Heart right ventricle (tissue), 16 donors: Measurements from ENCODE around the gene N4BP2L2. TPM values are rescaled to one million over a fixed set of nuclear protein-coding genes. Genes with fewer than 3 reads are reported as not detected.

Experiments
- ATAC-seq, 8 donors: fragments of 200-7000 bp; cut with Tn5 transposase; one replicate each; pipeline ENCODE4 v1.9.1; 2020; ENCODE audit warnings: mild to moderate bottlenecking in 8 of 8, moderate library complexity in 8 of 8, moderate number of reproducible peaks in 1 of 8
- DNase-seq, 2 donors: peaks; one replicate each; pipeline ENCODE4 v3.0.0-alpha.2; 2020
- H3K27ac ChIP-seq, 10 donors: fragments of 200-600 bp; sonication (generic) in 2 of 10; one replicate each; pipeline versions ENCODE4 v1.5.0 to v1.8.0; 2020 to 2022; ENCODE audit warnings: mild to moderate bottlenecking in 3 of 10
- H3K27me3 ChIP-seq, 7 donors: fragments of 200-600 bp; one replicate each; pipeline ENCODE4 v1.8.0; 2021 to 2022; ENCODE audit warnings: mild to moderate bottlenecking in 2 of 7
- H3K36me3 ChIP-seq, 9 donors: fragments of 200-600 bp; sonication (generic) in 1 of 9; one replicate each; pipeline versions ENCODE4 v1.5.0 to v1.8.0; 2020 to 2022; ENCODE audit warnings: mild to moderate bottlenecking in 2 of 9
- H3K4me1 ChIP-seq, 9 donors: fragments of 200-600 bp; sonication (generic) in 1 of 9; one replicate each; pipeline versions ENCODE4 v1.5.0 to v1.8.0; 2020 to 2022; ENCODE audit warnings: mild to moderate bottlenecking in 4 of 9
- H3K4me3 ChIP-seq, 10 donors: fragments of 200-600 bp; sonication (generic) in 2 of 10; one replicate each; pipeline versions ENCODE4 v1.5.0 to v1.8.0; 2020 to 2022; ENCODE audit warnings: mild to moderate bottlenecking in 7 of 10, moderate library complexity in 2 of 10
- H3K9me3 ChIP-seq, 11 donors: fragments of 200-600 bp in 10 of 11; sonication (generic) in 2 of 11; one replicate each; pipeline versions ENCODE4 v1.5.0 to v1.8.0; 2013 to 2022; ENCODE audit warnings: mild to moderate bottlenecking in 2 of 11, control low read depth in 1 of 11, moderate library complexity in 1 of 11
- CTCF ChIP-seq, 9 donors: fragments of 200-600 bp; sonication (generic) in 2 of 9; IDR thresholded peaks; one replicate each; pipeline versions ENCODE4 v1.5.0 to v1.8.0; 2021 to 2022; ENCODE audit warnings: antibody characterized with exemption in 9 of 9, mild to moderate bottlenecking in 5 of 9, moderate library complexity in 1 of 9
- WGBS, 2 donors: extraction: QIAGEN DNeasy Blood & Tissue Kit; methylation state at CpG; one replicate each; pipeline ENCODE4 v1.1.7; 2013; ENCODE audit warnings: inconsistent platforms in 1 of 2; 5-methylcytosine and 5-hydroxymethylcytosine counted together
- intact Hi-C, 10 donors: fragments of 100-400 bp; cut with DNase I; formaldehyde crosslinking; loops; one replicate each; pipeline versions ENCODE4 v1.11.1 to v1.14.2; 2022
- polyA plus RNA-seq, 2 donors: library from polyadenylated mRNA; stranded (reverse); fragments of 200-250 nt; gene quantifications; one replicate each; pipeline ENCODE4 v1.2.3, GENCODE V29; 2013
- total RNA-seq, 10 donors: library from RNA; stranded (reverse); fragmentation: NEBNext Ultra II Directional in 3 of 10; extraction: Animal tissue kit (Norgen Biotek cat#: 25700) in 3 of 10; gene quantifications; one replicate each; pipeline versions ENCODE4 v1.2.1 to v1.2.4, GENCODE V29; 2021 to 2023
- donor health status: Arrhythmogenic right ventricular cardiomyopathy.
- donor health status: ischemic (EF 13 %, LVEDD 7.1; RV severe dilation, severe dysfunction).
- donor health status: healthy with polysubstance abuse.
- donor health status: DM: no; HTN: yes; CAD: no.
- donor health status: DM: no; HTN: no; CAD: no.
- donor health status: ischemic (EF 25% LVEDD 6.9; RV normal size, moderate dysfunction).
- donor health status: ischemic (EF 25% LVEDD 5.7; RV mildly dilated, moderate dysfunction).
- donor health status: healthy.
- donor health status: DM: yes; HTN: yes; CAD: no.
- donor health status: Ischemic cardiomyopathy.
- donor health status: ischemic (EF 35%, LVEDD 5.7; RV mildly dilated, moderate dysfunction).
- donor health status: nonischemic (EF 11% LVEDD 7.7; RV severe dilation, severe dysfunction).
- donor health status: DM: yes; HTN: yes; CAD: no.
- donor health status: PGD.
- donor health status: ischemic (EF 29% LVEDD 5.4; RV normal size, mild dysfunction).
- donor health status: nonischemic (EF 23%, LVEDD 6.1; RV moderate dilation, normal function).

The N4BP2L2 gene
- total and polyA plus RNA-seq, 12 donors: 28.2 to 162 (median 132) TPM

- WGBS, 2 donors: 37 to 60% methylated on average over 1 of the region's 1 CpG
- H3K9me3 ChIP-seq: no peaks in the 10 kb centered on the region
- no peak overlapping the region for H3K27ac ChIP-seq
- TF ChIP-seq CTCF (IDR thresholded peaks at IDR 0.05): no peak
- peaks cover 0 to 55% (median 47%) of the 10 kb centered on the region in 9 donors for H3K4me1 ChIP-seq
- peaks cover 0 to 75% (median 11%) of the 10 kb centered on the region in 9 donors for H3K36me3 ChIP-seq
- H3K27me3 ChIP-seq: no peaks in the 10 kb centered on the region
- ATAC-seq (no peak), DNase-seq (no peak)
- intact Hi-C loops: no loop called here
- H3K4me3 ChIP-seq: no peak overlapping the region
These were observed 12.8 kb downstream of the N4BP2L2 start for GRCh38 chr13:32525766-32526165.

- TF ChIP-seq CTCF (IDR thresholded peaks at IDR 0.05): no peak
- Histone ChIP-seq H3K27ac (no peak overlapping the region), H3K4me1 (no peaks in the 10 kb centered on the region), H3K9me3 (no peaks in the 10 kb centered on the region), H3K36me3 (peaks cover 0 to 100% (median 34%) of the 10 kb centered on the region in 9 donors), H3K4me3 (no peak overlapping the region), H3K27me3 (no peaks in the 10 kb centered on the region)
- 94 to 98% methylated on average over 3 of the region's 3 CpGs for WGBS, 2 donors
- intact Hi-C loops: no loop called here
- no peak for ATAC-seq
- DNase-seq: no peak
These were observed 23.3 kb downstream of the N4BP2L2 start for GRCh38 chr13:32515246-32515645.

GRCh38 chr13:32511482-32511881, 27.1 kb downstream of the N4BP2L2 start:
- no peak for ATAC-seq
- no peak overlapping the region for H3K4me3 ChIP-seq
- DNase-seq: no peak
- TF ChIP-seq CTCF (IDR thresholded peaks at IDR 0.05): no peak
- 88 to 92% methylated on average over 4 of the region's 4 CpGs for WGBS, 2 donors
- H3K27ac ChIP-seq: no peak overlapping the region
- H3K9me3 ChIP-seq: no peaks in the 10 kb centered on the region
- intact Hi-C loops: no loop called here
- no peaks in the 10 kb centered on the region for H3K27me3 ChIP-seq
- peaks cover 0 to 99% (median 19%) of the 10 kb centered on the region in 9 donors for H3K36me3 ChIP-seq
- no peaks in the 10 kb centered on the region for H3K4me1 ChIP-seq

DNA sequence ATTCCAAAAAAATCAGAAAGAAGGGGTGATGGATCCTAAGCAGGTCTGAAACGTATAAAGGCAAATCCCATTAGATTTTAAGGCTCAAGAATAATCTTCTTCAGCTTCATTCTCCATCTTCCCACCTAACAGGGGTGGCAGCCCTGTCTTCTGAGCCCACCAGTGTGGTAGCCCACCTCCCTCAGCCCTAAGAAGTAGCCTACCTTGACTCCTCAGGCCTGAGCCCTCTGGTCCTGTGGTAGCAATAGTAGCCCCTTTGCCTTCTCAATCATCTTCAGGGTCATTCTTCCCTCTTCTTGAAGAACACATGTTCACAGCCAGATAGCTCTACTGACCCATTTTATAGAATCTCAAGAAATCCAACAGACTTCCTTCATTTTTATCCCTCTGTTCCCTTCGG, 33.7 kb downstream of the N4BP2L2 start:
- Histone ChIP-seq H3K4me1 (no peaks in the 10 kb centered on the region), H3K9me3 (no peaks in the 10 kb centered on the region), H3K4me3 (no peak overlapping the region), H3K36me3 (peaks cover 0 to 66% (median 2%) of the 10 kb centered on the region in 9 donors), H3K27ac (no peak overlapping the region), H3K27me3 (no peaks in the 10 kb centered on the region)
- ATAC-seq: no peak
- TF ChIP-seq CTCF (IDR thresholded peaks at IDR 0.05): no peak
- no peak for DNase-seq
- 94 to 95% methylated on average over 2 of the region's 2 CpGs for WGBS, 2 donors
- intact Hi-C loops: no loop called here
